Trophoblast cell (in vitro differentiated cells and primary cell): ENCODE results near the gene FNDC3A.

Experiments
- DNase-seq, 2 donors: peaks; one replicate each; pipeline ENCODE4 v3.0.0-alpha.2; 2016
- H2AFZ ChIP-seq: 2 replicates; pipeline ENCODE4 v1.6.1; 2013; ENCODE audit warnings: low read length, moderate library complexity, mild to moderate bottlenecking; ENCODE audit not compliant: insufficient read depth, poor library complexity
- H2AK5ac ChIP-seq: 2 replicates; pipeline ENCODE4 v1.6.1; 2013; ENCODE audit warnings: mild to moderate bottlenecking, low read length
- H2BK120ac ChIP-seq: 2 replicates; pipeline ENCODE4 v1.6.1; 2013; ENCODE audit warnings: low read length, mild to moderate bottlenecking, moderate library complexity; ENCODE audit not compliant: insufficient read depth, poor library complexity
- H2BK12ac ChIP-seq: 2 replicates; pipeline ENCODE4 v1.6.1; 2013; ENCODE audit warnings: mild to moderate bottlenecking, low read length, moderate library complexity
- H2BK5ac ChIP-seq: 2 replicates; pipeline ENCODE4 v1.6.1; 2013; ENCODE audit warnings: low read length, low read depth, moderate library complexity, mild to moderate bottlenecking; ENCODE audit not compliant: poor library complexity
- H3K14ac ChIP-seq: 2 replicates; pipeline ENCODE4 v1.6.1; 2013; ENCODE audit warnings: mild to moderate bottlenecking, low read length
- H3K18ac ChIP-seq: 2 replicates; pipeline ENCODE4 v1.6.1; 2013; ENCODE audit warnings: mild to moderate bottlenecking, low read length
- H3K23ac ChIP-seq: 2 replicates; pipeline ENCODE4 v1.6.1; 2013; ENCODE audit warnings: low read length
- H3K27ac ChIP-seq: 2 replicates; pipeline ENCODE4 v1.5.1; 2013; ENCODE audit warnings: low read depth, mild to moderate bottlenecking, inconsistent platforms, low read length, moderate library complexity
- H3K27me3 ChIP-seq: 2 replicates; pipeline ENCODE4 v1.6.1; 2013; ENCODE audit warnings: inconsistent platforms, mild to moderate bottlenecking, low read length, moderate library complexity; ENCODE audit not compliant: insufficient read depth
- H3K36me3 ChIP-seq, 2 experiments: 1 replicate in 1 of 2; 2 replicates in 1 of 2; pipeline ENCODE4 v1.6.1; 2013; ENCODE audit warnings: low read length in 2 of 2, mild to moderate bottlenecking in 2 of 2, moderate library complexity in 1 of 2; ENCODE audit not compliant: insufficient read depth in 2 of 2, control insufficient read depth in 1 of 2
- H3K4ac ChIP-seq: 2 replicates; pipeline ENCODE4 v1.6.1; 2013; ENCODE audit warnings: low read depth, mild to moderate bottlenecking, low read length, moderate library complexity
- H3K4me1 ChIP-seq, 2 experiments: 1 replicate in 1 of 2; 2 replicates in 1 of 2; pipeline ENCODE4 v1.6.1; 2013; ENCODE audit warnings: low read length in 2 of 2, mild to moderate bottlenecking in 2 of 2, moderate library complexity in 1 of 2; ENCODE audit not compliant: insufficient read depth in 2 of 2, control insufficient read depth in 1 of 2
- H3K4me2 ChIP-seq: 2 replicates; pipeline ENCODE4 v1.6.1; 2013; ENCODE audit warnings: inconsistent platforms, mild to moderate bottlenecking, low read length, moderate library complexity
- H3K4me3 ChIP-seq: 2 replicates; pipeline ENCODE4 v1.5.1; 2013; ENCODE audit warnings: mild to moderate bottlenecking, low read depth, low read length, inconsistent platforms
- H3K79me1 ChIP-seq: one replicate; pipeline ENCODE4 v1.6.1; 2013; ENCODE audit warnings: low read length
- H3K79me2 ChIP-seq: 2 replicates; pipeline ENCODE4 v1.6.1; 2013; ENCODE audit warnings: low read length, mild to moderate bottlenecking; ENCODE audit not compliant: control insufficient read depth, insufficient read depth, poor library complexity
- H3K9ac ChIP-seq: 2 replicates; pipeline ENCODE4 v1.6.1; 2013; ENCODE audit warnings: mild to moderate bottlenecking, low read length
- H3K9me3 ChIP-seq: 2 replicates; pipeline ENCODE4 v1.6.1; 2013; ENCODE audit warnings: low read depth, mild to moderate bottlenecking, control low read depth, inconsistent platforms, low read length; ENCODE audit not compliant: insufficient read depth
- H4K12ac ChIP-seq: 2 replicates; pipeline ENCODE4 v1.6.1; 2013; ENCODE audit warnings: low read depth, mild to moderate bottlenecking, low read length, moderate library complexity
- H4K8ac ChIP-seq: 2 replicates; pipeline ENCODE4 v1.6.1; 2013; ENCODE audit warnings: low read depth, mild to moderate bottlenecking, low read length, moderate library complexity
- H4K91ac ChIP-seq: one replicate; pipeline ENCODE4 v1.6.1; 2013; ENCODE audit warnings: low read depth, mild to moderate bottlenecking, low read length, moderate library complexity
- WGBS: extraction: QIAGEN DNeasy Blood & Tissue Kit; methylation state at CpG from one replicate; pipeline ENCODE4 v1.1.7; 2013; ENCODE audit warnings: missing lambda C conversion rate; ENCODE audit not compliant: insufficient read length, insufficient coverage; ENCODE audit errors: extremely low coverage; 5-methylcytosine and 5-hydroxymethylcytosine counted together

FNDC3A gene

GRCh38 chr13:49245101-49245500 lies 269.4 kb downstream of the FNDC3A start:
- Histone ChIP-seq H2BK120ac (no peak overlapping the region), H3K4me1 (peaks cover 2% of the 10 kb centered on the region in 2 experiments), H3K27me3 (no peaks in the 10 kb centered on the region), H3K27ac (no peak overlapping the region), H2AFZ (no peak overlapping the region), H3K4me2 (no peak overlapping the region), H3K4me3 (no peak overlapping the region), H3K23ac (no peak overlapping the region), H3K4ac (no peak overlapping the region), H4K8ac (no peak overlapping the region), H4K91ac (no peak overlapping the region), H3K14ac (no peak overlapping the region), H4K12ac (no peak overlapping the region), H3K79me1 (peaks cover 4% of the 10 kb centered on the region), H3K36me3 (no peaks in the 10 kb centered on the region), H3K79me2 (peaks cover 2% of the 10 kb centered on the region), H2BK12ac (no peak overlapping the region), H3K18ac (no peak overlapping the region), H3K9me3 (peaks cover 5% of the 10 kb centered on the region), H2BK5ac (no peak overlapping the region), H2AK5ac (no peak overlapping the region), H3K9ac (no peak overlapping the region)
- DNase-seq, result no peak

- no peak for DNase-seq
- H3K4me3 ChIP-seq, result peak overlapping the region; percentile 89
- peak overlapping the region; percentile 43 for H2BK120ac ChIP-seq
- H3K79me2 ChIP-seq, result peaks cover 2% of the 10 kb centered on the region
- WGBS, result no CpG with 5 or more reads among the region's 4 CpGs
- H3K4me2 ChIP-seq, result peak overlapping the region; percentile 80
- no peak overlapping the region for H4K91ac ChIP-seq
- H3K4ac ChIP-seq, result peak overlapping the region; percentile 50
- peaks cover 4% of the 10 kb centered on the region for H3K79me1 ChIP-seq
- no peak overlapping the region for H2AK5ac ChIP-seq
- peak overlapping the region; percentile 75 for H3K9ac ChIP-seq
- peaks cover 5% of the 10 kb centered on the region for H3K9me3 ChIP-seq
- H2BK5ac ChIP-seq, result peak overlapping the region; percentile 52
- no peak overlapping the region for H3K27ac ChIP-seq
- peak overlapping the region; percentile 70 for H3K18ac ChIP-seq
- peaks cover 2% of the 10 kb centered on the region in 2 experiments for H3K4me1 ChIP-seq
- H3K36me3 ChIP-seq, result no peaks in the 10 kb centered on the region
- H4K12ac ChIP-seq, result peak overlapping the region; percentile 74
- H4K8ac ChIP-seq, result peak overlapping the region; percentile 91
- no peak overlapping the region for H2BK12ac ChIP-seq
- no peak overlapping the region for H3K23ac ChIP-seq
- peak overlapping the region; percentile 77 for H3K14ac ChIP-seq
- H2AFZ ChIP-seq, result peak overlapping the region; percentile 95
- no peaks in the 10 kb centered on the region for H3K27me3 ChIP-seq
Observed at GRCh38 chr13:49246850-49247642, 271.3 kb downstream of the FNDC3A start.

GRCh38 chr13:49247643-49248621 lies 272.2 kb downstream of the FNDC3A start, which contains the start of gene CDADC1:
Gene CDADC1, plus strand, starts transcription at chr13:49247925. Its CDS starts 113 bp downstream, at chr13:49248038.
- H3K27me3 ChIP-seq, result no peaks in the 10 kb centered on the region
- peak within 1 kb of the TSS; percentile 89 for H3K4me3 ChIP-seq
- H2BK120ac ChIP-seq, result peak within 1 kb of the TSS; percentile 43
- H3K14ac ChIP-seq, result peak within 1 kb of the TSS; percentile 77
- peak within 1 kb of the TSS; percentile 50 for H3K4ac ChIP-seq
- no CpG with 5 or more reads among the region's 56 CpGs for WGBS
- peaks cover 2% of the 10 kb centered on the region in 2 experiments for H3K4me1 ChIP-seq
- peak; percentile 96 to 97 for DNase-seq
- H2BK12ac ChIP-seq, result no peak within 1 kb of the TSS
- H2BK5ac ChIP-seq, result peak within 1 kb of the TSS; percentile 52
- H3K27ac ChIP-seq, result no peak within 1 kb of the TSS
- H3K79me1 ChIP-seq, result peaks cover 4% of the 10 kb centered on the region
- peak within 1 kb of the TSS; percentile 81 for H3K18ac ChIP-seq
- peak within 1 kb of the TSS; percentile 97 for H2AFZ ChIP-seq
- peaks cover 2% of the 10 kb centered on the region for H3K79me2 ChIP-seq
- no peak within 1 kb of the TSS for H3K23ac ChIP-seq
- H4K91ac ChIP-seq, result peak within 1 kb of the TSS; percentile 33
- H3K9me3 ChIP-seq, result peaks cover 1% of the 10 kb centered on the region
- peak within 1 kb of the TSS; percentile 80 for H3K9ac ChIP-seq
- no peak within 1 kb of the TSS for H2AK5ac ChIP-seq
- peak within 1 kb of the TSS; percentile 84 for H4K12ac ChIP-seq
- H4K8ac ChIP-seq, result peak within 1 kb of the TSS; percentile 97
- peak within 1 kb of the TSS; percentile 80 for H3K4me2 ChIP-seq
- H3K36me3 ChIP-seq, result no peaks in the 10 kb centered on the region

GRCh38 chr13:49248622-49249002 lies 272.9 kb downstream of the FNDC3A start:
- Histone ChIP-seq H2BK5ac (no peak overlapping the region), H3K79me2 (peaks cover 2% of the 10 kb centered on the region), H3K4me3 (peak overlapping the region; percentile 89), H2BK12ac (no peak overlapping the region), H3K18ac (no peak overlapping the region), H3K27me3 (no peaks in the 10 kb centered on the region), H2BK120ac (no peak overlapping the region), H2AK5ac (no peak overlapping the region), H3K14ac (no peak overlapping the region), H2AFZ (peak overlapping the region; percentile 97), H3K36me3 (no peaks in the 10 kb centered on the region), H4K8ac (peak overlapping the region; percentile 97), H3K9ac (no peak overlapping the region), H3K4ac (no peak overlapping the region), H3K9me3 (no peaks in the 10 kb centered on the region), H3K27ac (no peak overlapping the region), H4K12ac (no peak overlapping the region), H3K4me2 (peak overlapping the region; percentile 80), H3K79me1 (peaks cover 4% of the 10 kb centered on the region), H3K23ac (no peak overlapping the region), H3K4me1 (peaks cover 2% of the 10 kb centered on the region in 2 experiments), H4K91ac (no peak overlapping the region)
- DNase-seq, result peak; percentile 8 to 68
- WGBS, result no CpG with 5 or more reads among the region's 6 CpGs
